NCI-H2081 (cell line): Measurements from ENCODE around the gene CCR7.

Source experiments
- DNase-seq, 2 experiments: peaks; one replicate each; lab custom pipeline; 2025; lab: John Stamatoyannopoulos, UW

CCR7 gene

GRCh38 chr17:40564883-40565768, at the start of gene CCR7:
Gene CCR7, minus strand, starts transcription at chr17:40565472. Its CDS starts 63 bp downstream, at chr17:40565409.
- no peak for DNase-seq

GRCh38 chr17:40614431-40615067, 49.3 kb upstream of the CCR7 start:
- no peak for DNase-seq

GRCh38 chr17:40613467-40614154, 48.3 kb upstream of the CCR7 start:
- no peak for DNase-seq

GRCh38 chr17:40612599-40613244, 47.5 kb upstream of the CCR7 start:
- DNase-seq = no peak

- no peak for DNase-seq
Measured at GRCh38 chr17:40611840-40612474, 46.7 kb upstream of the CCR7 start.

- no peak for DNase-seq
Measured at GRCh38 chr17:40610359-40610758, 45.1 kb upstream of the CCR7 start.

- no peak for DNase-seq
Measured at GRCh38 chr17:40608061-40608581, 42.8 kb upstream of the CCR7 start.

GRCh38 chr17:40607641-40608040, 42.4 kb upstream of the CCR7 start:
- DNase-seq = no peak

GRCh38 chr17:40606548-40607353, 41.5 kb upstream of the CCR7 start:
- no peak for DNase-seq

- DNase-seq = no peak
Measured at GRCh38 chr17:40605306-40605705, 40.0 kb upstream of the CCR7 start.

GRCh38 chr17:40604327-40605080, 39.2 kb upstream of the CCR7 start:
- no peak for DNase-seq

GRCh38 chr17:40602445-40603443, 37.5 kb upstream of the CCR7 start:
- DNase-seq = no peak

- DNase-seq = no peak
Measured at GRCh38 chr17:40600486-40601046, 35.3 kb upstream of the CCR7 start.

- DNase-seq = no peak
Measured at GRCh38 chr17:40599468-40599763, 34.1 kb upstream of the CCR7 start.

GRCh38 chr17:40598619-40599467, 33.6 kb upstream of the CCR7 start:
- no peak for DNase-seq

- no peak for DNase-seq
Measured at GRCh38 chr17:40598301-40598618, 33.0 kb upstream of the CCR7 start.

GRCh38 chr17:40597556-40598300, 32.5 kb upstream of the CCR7 start:
- DNase-seq = no peak
